GM19328 (cell line): ENCODE results near the gene C2CD3.
"Not testable (repeated sequence)": the region's sequence is repeated elsewhere in the genome, so short reads cannot be mapped to it uniquely, and the experiment has no call there.

Experiments
- ATAC-seq: cut with Tn5 transposase; IDR thresholded peaks from one replicate; pipeline ENCODE4 v1.9.1; 2021; ENCODE audit warnings: mild to moderate bottlenecking, moderate library complexity; ENCODE audit not compliant: unreplicated experiment

C2CD3 gene

DNA sequence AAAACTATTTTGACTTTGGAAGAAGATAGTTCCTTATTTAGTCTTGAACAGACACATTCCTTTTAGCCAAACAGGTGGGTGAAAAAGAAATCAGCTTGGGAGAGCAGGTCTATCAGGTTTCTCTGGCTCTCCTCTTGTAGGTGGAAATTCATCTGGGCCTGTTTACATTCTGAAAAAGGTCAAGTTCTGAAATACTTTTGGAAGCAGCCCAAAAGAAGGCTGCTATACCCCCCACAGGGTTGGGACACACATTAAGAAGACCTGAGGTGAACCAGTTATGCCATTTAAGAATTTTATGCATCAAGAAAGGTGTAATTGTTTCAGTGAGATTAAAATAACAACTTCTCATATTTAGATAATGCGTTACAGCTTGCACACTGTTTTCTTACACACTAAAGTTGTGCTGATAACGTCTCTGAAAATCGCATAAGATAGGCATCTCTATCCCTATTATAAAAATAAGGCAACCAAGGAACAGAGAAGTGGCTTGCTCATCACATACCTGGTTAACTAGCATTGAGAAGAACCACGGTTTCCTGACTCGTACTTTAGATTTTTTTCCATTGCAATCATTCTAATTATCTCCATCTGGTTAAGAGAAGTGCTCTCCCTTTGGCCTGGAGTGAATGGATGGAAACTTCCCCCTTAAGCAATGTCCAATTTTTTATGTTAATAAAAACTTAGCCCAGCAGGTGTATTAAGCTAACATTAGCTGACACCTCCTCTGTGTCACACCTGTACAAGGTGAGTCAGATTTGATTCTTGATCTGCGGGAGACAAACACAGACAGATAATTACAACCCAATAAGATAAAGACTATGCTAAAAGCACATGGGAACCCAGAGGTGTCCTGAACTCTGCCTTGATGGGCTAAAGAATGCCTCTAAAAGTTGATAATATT is 101.4 kb downstream of the C2CD3 start:
- no peak for ATAC-seq

DNA sequence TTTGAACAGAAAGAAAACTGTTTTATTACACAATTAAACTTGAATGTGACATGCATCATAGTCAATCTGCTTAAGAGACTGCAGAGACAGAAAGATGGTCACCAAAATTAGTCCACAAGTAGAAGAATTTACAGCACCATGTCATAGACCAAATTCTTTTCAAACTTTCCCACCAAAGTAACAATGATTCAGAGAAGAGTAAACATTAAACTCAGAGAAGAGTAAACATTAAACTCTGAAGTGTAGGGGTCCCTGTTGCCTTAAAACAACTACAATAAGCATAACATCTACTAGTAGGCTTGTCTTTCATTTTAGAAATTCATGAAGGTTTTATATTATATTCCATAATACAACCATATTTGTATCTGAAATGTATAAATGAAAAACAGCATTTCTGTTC is 104.1 kb downstream of the C2CD3 start:
- not testable (repeated sequence) for ATAC-seq

DNA sequence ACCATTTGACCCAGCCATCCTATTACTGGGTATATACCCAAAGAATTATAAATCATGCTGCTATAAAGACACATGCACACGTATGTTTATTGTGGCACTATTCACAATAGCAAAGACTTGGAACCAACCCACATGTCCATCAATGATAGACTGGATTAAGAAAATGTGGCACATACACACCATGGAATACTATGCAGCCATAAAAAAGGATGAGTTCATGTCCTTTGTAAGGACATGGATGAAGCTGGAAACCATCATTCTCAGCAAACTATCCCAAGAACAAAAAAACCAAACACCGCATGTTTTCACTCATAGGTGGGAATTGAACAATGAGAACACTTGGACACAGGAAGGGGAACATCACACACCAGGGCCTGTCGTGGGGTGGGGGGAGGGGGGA is 105.3 kb downstream of the C2CD3 start:
- not testable (repeated sequence) for ATAC-seq

DNA sequence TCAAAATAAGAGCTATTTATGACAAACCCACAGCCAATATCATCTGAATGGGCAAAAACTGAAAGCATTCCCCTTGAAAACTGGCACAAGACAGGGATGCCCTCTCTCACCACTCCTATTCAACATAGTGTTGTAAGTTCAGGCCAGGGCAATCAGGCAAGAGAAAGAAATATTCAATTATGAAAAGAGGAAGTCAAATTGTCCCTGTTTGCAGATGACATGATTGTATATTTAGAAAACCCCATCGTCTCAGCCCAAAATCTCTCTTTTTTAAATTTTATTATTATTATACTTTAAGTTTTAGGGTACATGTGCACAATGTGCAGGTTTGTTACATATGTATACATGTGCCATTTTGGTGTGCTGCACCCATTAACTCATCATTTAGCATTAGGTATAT is 107.2 kb downstream of the C2CD3 start:
- ATAC-seq, result not testable (repeated sequence)

DNA sequence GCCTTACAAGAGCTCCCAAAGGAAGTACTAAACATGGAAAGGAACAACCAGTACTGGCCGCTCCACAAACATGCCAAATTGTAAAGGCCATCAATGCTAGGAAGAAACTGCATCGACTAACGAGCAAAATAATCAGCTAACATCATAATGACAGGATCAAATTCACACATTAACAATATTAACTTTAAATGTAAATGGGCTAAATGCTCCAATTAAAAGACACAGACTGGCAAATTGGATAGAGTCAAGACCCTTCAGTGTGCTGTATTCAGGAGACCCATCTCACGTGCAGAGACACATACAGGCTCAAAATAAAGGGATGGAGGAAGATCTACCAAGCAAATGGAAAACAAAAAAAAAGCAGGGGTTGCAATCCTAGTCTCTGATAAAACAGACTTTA is 109.2 kb downstream of the C2CD3 start:
- ATAC-seq, result not testable (repeated sequence)

DNA sequence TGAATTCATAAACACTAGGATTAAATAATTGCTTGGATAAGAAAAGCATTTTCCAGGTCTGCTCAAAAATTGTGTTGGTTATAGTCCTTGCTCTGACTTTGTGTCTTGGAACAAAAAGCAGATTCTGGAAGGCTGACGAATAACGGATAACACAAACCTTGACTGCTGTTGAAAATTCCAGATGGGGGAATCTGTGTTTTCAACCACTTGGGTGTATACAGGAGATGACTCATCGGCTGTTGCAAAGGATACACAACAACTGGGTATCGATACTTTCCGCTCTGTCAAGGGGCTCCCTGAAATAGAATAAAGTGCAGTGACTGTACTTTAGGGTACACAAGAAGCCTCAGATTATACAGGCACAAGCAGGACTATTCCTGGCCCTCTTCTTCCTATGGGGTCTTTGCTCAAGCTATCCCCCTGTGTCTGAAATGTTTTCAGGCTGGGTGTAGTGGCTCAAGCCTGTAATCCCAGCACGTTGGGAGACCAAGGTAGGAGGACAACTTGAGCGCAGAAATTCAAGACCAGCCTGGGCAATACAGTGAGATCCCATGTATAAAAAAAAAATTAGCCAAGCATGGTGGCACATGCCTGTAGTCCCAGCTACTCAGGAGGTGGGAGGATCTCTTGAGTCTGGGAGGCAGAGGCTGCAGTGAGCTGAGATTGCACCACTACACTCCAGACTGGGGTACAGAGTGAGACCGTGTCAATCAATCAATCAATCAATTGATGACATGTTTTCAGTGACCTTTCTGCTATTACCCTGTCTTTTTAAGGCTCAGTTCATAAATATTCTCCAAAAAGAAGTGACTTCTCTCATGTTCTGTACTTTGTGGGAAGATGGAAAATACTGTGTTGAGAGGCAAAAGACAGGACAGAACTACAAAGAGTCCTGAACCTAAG is 113.3 kb downstream of the C2CD3 start:
- ATAC-seq, result no peak

DNA sequence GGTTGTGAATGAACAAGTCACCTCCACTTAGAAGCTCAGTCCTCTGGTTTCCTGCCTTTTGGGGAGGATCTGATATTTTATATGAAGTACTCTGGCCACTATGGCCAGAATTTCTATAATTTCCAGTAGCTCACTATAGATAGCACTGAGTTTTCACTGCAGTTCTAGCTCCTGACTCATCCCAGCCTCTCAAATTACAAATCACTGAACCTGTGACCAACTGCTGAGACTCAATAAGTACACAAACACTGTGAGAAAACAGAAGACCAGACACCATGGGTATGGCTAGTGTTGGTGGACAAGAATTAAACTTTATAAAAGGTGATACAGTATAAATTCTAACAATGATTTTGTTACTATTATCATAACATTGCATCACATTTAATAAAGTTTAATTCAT is 114.9 kb downstream of the C2CD3 start:
- no peak for ATAC-seq

DNA sequence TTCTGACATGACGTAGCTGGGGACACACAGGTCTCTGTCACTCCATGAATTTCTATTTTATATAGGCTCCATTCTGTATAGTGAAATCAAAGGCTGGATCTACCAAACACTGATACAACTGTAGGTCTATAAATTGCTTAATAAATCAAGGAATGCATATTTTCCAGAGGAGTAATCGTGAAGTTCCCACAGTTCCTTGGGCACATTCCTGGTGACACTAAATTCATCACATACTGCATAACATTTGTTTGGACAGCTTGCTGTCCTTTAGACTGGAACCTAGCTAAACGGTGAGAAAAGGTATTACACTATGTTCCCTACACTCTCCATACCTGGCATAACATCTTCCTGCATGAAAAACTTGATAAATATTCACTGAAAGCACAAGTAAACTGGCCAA is 120.3 kb downstream of the C2CD3 start:
- ATAC-seq, result no peak

DNA sequence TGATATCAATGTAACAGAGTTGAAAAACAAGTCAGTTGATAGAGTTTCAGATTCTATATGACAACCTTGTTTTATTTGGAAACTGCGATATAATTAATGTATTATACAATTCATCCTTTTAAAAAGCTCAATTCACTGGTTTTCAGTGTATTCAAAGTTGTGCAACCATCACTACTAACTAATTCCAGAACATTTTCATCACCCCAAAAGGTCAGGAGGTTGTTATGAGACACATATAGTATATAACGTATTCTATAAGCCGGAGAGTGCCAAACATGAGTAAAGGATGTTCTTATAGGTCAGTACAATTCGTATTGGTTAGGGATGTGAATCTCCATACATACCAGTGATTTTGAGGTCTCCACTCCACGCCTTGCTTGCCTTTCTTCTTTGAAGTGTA is 121.8 kb downstream of the C2CD3 start:
- ATAC-seq, result no peak

DNA sequence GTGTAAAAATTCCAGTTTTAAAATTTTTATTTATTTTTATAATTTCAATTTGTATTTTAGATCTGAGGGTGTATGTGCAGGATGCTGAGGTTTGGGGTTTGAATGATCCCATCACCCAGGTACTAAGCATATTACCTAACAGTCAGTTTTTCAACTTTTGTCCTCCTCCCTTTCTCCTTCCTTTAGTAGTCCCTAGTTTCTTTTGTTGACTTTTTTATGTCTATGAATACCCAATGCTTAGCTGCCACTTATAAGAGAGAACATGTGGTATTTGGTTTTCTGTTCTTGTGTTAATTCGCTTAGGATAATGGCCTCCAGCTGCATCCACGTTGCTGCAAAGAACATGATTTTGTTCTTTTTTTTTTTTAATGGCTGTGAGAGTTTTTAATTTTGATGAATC is 126.3 kb downstream of the C2CD3 start:
- no peak for ATAC-seq

DNA sequence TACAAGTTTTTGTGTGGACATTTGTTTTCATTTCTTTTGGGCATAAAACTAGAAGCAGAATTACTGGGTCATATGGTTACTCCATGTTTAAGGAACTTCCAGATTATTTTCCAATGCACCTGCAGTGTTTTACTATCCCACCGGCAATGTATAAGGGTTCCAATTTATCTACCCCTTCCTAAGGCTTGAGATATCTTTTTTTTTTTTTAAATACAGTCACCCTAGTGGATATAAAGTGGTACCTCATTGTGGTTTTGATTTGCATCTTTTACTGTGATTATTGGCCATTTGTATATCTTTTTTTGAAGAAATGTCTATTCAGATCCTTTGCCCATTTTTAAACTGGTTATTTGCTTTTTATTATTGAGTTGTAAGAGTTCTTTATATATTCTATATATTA is 127.4 kb downstream of the C2CD3 start:
- ATAC-seq, result no peak

DNA sequence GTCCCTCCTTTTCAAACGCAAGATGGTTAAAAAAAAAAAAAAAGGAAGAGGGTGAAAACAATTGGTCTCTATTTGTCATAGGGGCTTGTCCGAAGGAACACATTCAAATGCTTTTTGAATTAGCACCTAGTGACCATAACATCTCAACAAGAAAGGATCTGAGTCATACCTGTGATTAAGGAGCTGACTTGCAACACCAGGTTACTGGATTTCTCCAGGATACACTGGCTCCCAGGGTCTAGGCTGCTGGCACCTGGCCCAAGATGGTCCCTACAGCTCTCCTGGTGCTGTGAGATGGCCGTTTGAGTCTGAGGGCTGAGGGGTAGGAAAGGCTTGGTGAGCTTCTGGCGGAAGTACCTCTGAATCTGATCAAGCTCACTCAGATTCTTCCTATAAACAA is 133.5 kb downstream of the C2CD3 start:
- no peak for ATAC-seq

DNA sequence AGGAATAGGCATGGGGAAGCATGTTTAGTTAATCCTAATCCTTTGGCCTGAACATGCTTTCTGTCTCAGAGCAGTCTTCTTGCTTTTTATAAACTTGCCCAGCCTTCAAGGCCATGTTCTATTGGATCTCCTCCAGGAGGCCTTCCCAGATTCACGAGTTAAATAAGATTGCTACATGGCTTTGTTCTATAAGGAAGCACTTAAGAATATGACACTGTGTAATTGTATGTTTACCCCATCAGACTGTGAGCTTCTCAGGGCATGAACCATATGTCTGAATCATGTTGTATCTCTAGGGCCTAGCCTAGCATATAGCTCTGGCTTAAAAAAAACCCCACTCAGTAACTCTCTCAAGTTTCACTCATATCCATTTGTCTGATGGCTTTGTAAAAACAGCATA is 135.5 kb downstream of the C2CD3 start:
- no peak for ATAC-seq

DNA sequence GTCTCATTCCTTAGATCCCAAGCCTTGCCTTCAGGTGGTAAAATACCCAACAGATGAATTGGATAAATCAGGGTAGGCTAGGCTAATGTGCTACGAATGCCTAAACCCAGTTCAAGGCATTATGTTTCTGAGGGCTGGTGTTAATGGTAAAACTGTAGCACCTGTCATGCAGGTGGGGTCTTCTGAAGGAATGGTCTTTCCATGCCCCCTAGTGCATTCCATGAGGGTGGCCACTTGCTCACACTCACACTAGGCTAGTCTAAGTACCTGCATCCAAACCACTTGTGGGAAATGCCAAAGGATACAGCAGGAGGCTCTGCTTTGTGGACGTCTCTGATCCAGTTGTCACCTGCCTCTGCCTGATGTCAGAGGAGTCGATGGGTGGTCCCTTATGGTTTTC is 137.8 kb downstream of the C2CD3 start:
- ATAC-seq, result no peak

DNA sequence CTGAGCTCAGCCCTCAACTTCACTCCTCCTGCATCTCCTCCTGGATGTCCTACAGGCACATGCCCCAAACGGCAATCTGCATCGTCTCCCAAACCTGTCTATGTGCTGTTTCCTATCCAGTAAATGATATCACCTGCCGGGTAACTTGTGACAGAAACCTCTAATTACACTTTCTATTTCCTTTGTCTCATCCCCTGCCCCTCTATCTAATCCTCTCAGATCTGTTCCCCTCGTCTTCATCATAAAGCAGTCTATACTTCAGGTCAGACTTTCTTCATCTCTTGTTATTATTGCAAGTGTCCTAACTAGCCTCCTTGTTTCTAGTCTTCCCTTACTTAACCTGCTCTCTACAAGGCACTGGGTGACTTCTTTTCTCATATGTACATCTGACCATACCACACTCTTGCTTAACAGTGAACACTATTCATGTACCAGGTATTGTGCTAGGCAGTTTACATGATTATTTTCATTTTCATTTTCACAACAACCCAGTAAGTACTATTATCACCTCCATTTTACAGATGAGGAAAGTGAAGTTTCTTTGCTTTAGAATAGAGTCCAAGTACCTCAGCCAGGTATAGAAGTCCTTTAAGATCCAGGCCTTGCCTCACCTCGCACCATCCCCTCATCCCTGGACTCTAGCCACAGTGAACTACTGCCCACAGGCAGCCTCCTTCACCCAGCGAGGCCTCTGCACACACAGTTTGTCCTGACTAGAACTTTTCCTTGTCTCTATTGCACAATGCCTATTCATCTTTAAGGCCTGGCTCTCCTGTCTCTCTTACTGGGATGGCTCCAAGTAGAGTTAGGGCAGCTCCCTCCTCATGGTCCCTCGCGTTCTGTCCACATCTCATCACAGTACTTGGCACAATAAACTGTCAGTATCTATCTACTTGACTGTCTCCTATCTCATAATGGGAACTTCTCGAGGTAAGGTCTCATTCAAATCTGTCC is 139.8 kb downstream of the C2CD3 start:
- no peak for ATAC-seq

DNA sequence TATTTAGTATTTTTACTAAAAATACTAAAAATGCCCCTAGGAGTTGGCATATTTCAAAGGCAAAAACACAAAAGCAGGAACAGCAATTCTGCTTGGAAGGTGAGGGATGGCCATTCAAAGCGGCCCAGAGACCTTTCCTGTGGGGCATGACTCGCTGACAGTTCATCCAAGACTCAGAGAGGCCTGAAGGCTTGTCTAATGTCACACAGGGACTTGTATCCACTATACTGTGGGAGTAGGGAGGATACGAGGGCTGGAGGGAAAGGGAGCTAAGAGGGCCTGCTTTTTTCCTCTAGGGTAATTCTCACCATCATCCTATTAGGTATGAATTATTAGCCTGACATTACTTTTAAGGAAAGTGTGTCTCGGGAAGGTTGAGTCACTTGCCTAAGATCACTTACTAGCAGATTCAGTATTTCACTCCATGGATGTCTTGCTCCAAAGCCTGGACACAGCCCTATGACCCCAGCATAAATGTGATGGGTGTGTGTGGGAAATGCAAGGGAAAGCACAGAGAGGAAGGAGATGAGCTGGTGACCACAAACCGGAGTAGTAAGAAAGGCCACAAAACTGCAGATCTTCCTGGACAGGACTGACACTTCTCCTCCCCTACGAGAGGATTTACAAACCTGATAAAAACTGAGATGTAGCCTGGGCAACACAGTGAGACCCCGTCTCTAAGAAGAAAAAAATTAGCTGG is 145.2 kb downstream of the C2CD3 start:
- ATAC-seq, result no peak

DNA sequence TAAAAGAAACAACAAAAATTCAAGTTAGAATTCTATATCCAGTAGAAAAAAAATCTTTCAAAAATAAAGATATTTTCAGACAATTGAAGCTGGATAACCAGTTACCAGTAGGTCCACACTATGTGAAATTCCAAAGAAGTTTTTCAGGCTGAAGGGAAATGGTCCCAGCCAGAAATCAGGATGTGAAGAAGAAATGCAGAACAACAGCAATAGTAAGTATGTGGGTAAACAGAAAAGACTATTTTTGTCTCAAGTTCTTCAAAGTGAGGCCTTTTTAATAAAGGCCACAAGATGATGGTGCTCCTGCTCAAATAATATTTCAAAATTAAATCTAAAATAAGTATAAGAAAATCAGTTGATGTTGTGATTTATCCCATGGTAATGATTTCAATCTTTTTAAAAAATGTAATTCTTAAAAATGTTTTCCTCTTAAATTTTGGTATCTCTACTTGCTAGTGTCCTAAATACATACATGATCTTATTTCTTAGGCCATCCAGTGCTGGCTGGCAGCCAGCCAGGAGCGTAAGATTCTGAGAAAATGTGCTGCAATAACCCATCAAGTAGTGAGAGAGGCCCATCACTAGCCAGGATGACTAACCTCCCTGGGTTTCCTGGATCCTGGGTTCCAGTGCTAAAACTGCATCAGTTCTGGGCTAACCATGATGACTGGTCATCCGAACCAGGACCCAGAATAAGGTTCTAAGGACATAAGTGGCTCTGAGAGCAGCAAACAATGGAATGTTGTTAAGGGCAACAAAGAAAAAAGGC is 146.4 kb downstream of the C2CD3 start:
- no peak for ATAC-seq

DNA sequence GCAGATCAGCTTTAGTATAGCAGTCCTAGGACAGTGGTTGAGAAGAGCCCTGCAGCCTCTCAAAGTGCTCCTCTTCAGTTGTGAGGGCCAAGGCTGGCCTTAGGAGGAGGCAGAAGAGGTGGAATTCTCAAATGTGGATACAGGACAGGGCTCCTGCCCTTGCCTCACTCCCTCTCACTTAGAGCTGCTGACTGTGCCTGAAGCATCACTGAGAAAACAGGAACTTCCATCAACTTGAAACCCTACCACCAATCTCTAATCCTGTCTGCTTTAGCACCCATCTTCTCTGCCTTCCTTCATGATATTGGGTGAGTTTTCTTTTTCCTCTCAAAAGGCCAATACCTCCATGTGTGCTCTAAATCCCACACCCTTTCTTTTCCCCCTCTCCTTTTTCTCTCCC is 147.5 kb downstream of the C2CD3 start:
- no peak for ATAC-seq

DNA sequence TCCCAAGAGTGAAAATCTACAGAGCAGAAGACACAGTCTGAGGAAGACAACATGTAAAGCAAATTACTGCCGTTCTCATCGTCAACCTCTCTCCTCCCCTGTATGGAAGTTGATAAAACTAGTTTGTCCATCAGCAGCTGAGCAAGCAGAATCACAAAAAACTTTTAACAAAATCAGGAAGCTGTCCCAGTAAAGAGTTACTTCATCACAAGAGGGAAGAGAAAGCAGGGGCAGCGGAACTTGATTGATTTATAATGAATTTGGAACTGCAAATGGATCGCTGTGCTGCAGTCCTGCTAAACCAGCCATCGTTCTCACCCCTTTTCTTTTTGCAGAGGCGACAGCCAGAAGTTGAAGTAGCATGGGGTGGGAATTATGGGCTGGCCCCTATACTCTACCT is 148.3 kb downstream of the C2CD3 start:
- no peak for ATAC-seq
